Stimulated activated CD4-positive, alpha-beta T cell treated with anti-CD3 and anti-CD28 coated beads, Interleukin-15, amount 100 ng/mL, for 1 hour (primary cell): ENCODE data around the gene KCNN1.

Experiments
- DNase-seq, 2 donors: peaks; one replicate each; pipeline ENCODE4 v3.0.0-alpha.2; 2020; ENCODE audit warnings: low read depth in 1 of 2, low spot score in 1 of 2

Gene KCNN1

GRCh38 chr19:17947815-17948513, 18.9 kb upstream of the KCNN1 start:
- DNase-seq: peak; percentile 92 to 94

GRCh38 chr19:17948514-17948900, 18.4 kb upstream of the KCNN1 start:
- no peak for DNase-seq

DNA sequence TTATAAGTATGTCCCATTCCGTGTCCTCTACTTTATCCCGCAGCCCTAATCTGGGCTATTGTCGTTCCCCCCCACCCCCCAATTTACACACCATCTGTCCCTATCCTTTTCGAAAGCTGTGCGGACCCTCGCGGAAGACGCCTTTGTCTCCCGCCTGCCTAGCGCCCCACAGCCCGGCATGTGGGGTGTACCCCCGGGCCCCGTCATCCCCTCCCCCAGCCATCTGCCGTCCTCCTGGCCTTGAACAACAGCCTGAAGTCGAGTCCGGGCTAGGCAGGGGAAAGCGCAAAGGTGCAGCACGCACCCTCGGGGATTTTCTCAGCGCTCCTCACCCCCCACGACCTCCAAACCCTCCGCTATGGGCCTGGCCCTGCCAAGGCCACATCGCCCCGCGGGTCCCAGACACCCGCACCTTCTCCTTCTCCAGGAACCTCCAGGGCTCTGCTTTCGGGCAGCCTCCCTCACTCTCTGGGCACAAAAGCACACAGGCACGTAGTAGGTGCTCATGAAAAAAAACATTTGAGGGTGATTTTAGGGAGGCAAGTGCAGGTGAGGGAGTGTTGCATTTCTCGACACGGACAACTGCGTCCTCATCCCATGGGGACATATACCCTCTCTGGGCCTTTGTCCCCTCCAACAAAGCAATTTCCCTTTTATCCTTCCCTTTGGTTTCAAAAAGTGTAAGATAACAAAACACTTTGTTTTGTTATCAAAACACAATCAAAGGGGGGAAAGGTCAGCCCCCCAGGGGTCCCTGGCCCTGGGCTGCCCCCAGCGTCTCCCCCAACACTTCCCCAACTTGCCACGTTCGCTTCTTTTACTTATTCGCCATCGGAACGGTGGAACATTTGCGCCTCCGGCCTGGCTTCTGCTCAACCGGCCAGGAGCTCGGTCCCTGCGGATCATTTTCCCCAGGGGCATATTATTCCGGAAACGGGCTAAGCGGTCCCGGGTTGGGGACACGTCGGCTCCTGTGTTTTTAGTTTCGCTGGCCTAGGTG, 17.7 kb upstream of the KCNN1 start:
- no peak for DNase-seq

DNA sequence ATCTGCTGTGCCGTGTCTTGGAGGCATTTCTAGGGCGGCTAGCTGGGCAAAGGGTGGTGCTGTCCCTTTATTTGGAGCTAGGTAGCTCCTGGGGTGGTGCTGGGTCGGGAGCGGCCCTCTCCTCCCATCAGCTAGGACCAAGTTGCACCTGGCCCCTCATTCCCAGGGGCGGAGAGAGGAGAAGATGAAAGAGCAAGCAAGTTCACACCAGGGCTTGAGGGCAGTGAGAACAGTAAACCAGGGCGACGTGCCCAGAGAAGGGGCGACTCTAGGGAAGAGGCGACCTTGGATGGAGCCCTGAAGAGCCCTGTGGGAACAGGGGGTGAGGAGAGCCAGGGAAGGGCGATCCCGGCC, 17.0 kb upstream of the KCNN1 start:
- DNase-seq: no peak

DNA sequence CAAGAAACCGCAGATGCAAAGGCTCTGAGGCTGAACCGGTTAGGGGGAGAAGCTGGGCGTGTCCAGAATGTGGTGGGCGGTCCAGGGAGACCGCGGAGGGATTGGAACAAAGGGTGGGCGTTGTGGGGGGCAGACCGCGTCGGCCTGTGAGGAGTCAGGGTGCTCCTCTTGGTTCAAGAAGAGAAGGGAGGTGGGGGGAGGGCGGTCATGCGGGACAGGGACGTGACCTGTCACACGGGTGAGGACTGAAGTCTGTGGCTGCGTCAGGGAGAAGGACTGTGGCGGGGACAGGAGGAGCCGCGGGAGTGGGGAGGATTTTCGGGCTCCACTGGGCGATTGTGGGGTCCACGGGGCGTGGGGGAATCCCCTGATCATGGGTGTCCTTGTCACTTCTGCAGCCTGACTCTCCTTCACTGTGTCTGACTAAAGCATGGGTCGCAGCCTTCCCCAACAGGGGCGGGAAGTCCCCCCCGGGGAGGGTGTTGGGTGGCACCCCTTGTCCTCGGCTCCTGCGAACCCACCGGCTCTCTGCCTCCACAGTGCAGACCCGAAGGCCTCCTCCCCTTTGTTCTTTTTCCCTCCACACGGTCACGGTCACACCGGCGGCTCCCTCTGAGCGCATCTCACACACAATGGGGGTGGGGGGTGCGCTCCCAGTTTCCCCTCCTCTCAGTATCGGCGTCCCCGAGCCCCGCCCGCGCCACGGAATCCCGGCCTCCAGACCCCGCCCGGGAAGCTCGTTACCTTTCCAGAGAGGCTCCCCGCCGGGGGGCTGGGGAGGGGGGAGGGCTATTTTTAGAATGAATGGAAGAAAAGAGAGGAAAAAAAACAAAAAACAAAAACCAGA, 16.4 kb upstream of the KCNN1 start:
- no peak for DNase-seq

- DNase-seq: no peak
Observed at GRCh38 chr19:17951157-17951989, 15.5 kb upstream of the KCNN1 start.

DNA sequence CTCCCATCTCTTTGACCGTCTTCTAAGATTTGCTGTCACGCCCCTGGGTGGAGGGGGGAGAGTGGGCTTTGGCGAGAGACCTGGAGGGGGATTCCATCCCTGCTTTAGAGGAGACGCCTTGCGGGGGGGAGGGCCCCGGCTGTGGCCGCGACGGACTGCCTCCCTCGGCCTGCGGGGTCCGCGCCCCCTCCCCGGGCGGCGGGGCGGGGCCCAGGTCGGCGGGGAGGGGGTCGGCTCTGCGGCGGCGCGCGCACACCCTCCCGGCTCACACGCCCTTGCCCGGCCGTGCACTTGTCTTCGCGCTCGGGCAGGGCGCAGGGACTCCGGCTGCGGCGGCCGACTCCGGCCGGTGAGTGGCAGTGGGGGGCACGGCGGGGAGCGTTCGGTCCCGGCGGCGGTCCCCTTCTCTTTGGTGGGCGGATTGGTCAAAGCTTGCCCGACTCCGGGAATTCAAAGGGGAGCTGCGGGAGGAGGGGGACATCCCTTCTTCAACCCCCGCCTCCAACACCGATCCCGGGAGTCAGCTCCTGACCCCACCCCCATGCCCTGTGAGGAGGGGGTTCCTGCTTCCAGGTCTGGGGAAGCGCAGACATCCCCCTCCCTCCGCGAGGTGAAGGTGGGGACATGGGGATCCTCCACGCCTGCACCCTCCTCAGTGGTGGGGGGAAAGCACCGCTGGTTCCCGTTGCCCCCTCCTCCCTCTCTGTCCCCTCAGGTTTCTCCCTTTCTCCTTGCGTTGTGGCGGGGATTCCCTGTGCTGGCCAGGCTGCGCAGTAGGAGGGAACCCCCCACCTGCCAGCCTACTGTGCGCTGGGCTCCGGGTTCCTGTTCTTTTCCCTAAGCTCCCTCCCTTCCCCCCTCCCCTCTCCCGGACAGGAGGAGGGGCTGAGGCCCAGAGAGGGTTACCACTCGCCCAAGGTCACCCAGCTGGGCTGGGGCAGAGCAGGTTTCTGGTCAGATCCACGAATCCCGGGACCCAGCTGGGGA, 14.6 kb upstream of the KCNN1 start:
- no peak for DNase-seq

GRCh38 chr19:17953316-17953801, 13.5 kb upstream of the KCNN1 start:
- DNase-seq: no peak

- no peak for DNase-seq
Observed at GRCh38 chr19:17953869-17954268, 13.0 kb upstream of the KCNN1 start.

- no peak for DNase-seq
Observed at GRCh38 chr19:17954401-17954800, 12.5 kb upstream of the KCNN1 start.

GRCh38 chr19:17957149-17957849, 9.6 kb upstream of the KCNN1 start:
- DNase-seq: no peak

DNA sequence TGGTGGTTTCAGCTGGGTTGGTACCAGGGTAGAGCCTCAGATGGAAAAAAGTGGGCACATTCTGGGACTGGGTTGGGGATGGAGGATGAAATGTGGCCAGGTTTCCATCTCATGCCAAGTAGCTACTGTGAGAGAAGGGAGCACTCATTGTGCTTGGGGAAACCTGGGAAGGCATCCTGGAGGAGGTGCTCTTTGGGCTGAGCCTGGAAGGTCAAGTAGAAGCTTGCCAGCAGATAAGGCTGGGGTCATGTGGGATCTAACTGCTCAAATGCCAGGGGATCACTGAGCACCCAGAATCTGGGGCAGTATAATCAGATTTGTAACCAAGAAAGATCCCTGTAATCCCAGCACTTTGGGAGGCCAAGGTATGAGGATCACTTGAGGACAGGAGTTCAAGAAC, 9.0 kb upstream of the KCNN1 start:
- DNase-seq: no peak

- no peak for DNase-seq
Observed at GRCh38 chr19:17963936-17964691, 2.8 kb upstream of the KCNN1 start.

GRCh38 chr19:17965370-17966128, 1.4 kb upstream of the KCNN1 start:
- no peak for DNase-seq

- DNase-seq: no peak
Observed at GRCh38 chr19:17966129-17966483, 801 bp upstream of the KCNN1 start.

DNA sequence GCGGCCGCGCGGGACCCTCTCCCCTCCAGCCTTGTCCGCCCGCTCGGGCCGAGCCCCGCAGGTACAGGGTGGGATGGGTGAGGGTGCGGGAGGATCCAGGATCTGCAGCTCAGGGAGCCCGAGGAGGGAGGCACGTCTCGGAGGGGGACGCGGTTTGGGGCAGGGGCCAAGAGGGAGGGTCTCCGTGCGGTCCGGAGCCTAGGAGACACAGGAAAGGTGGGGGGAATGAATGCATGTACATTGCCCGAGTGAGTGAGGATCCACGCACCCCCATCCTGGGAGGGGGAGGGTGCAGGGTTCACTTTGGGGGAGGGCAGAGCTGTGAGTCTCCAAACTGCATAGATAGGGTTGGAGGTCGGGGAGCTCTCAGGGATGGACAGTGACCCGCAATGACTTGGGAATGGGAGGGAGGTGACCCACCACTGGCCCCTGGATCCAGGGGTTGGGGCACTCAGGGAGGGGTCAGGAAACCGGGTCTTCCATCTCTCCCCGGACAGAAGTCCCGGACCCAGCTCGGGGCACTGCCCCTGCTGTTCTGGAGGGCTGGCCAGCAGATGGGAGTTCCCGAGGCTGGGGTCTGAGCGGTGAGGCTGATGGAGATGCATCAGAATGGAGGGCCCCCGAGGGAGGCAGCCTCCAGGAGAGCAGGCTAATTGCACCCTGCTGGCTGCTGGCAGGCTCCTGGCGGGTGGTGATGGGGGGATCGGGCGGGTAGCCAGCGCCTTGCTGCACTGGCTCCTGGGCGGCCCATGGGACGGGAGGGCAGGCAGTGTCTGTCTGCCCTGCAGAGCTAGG, 547 bp downstream of the KCNN1 start:
- no peak for DNase-seq
